Measurements from ENCODE around the gene HSD11B1L. TPM values are rescaled to one million over a fixed set of nuclear protein-coding genes. Genes with fewer than 3 reads are reported as not detected.

HSD11B1L gene
- total and polyA plus RNA-seq, 2 donors (not counting 1 experiment from before 2014, with no cell fraction given): 1.8 to 4.6 TPM

- Histone ChIP-seq H2AFZ (ENCODE audit: insufficient read depth, low read depth, low read length, poor library complexity, severe bottlenecking) (no peak overlapping the region), H4K20me1 (ENCODE audit: control insufficient read depth, insufficient read depth, low read length, poor library complexity, severe bottlenecking) (no peaks in the 10 kb centered on the region), H3K4me2 (replicated peaks; ENCODE audit: low read depth, low read length, poor library complexity, severe bottlenecking) (no peak overlapping the region), H3K36me3 (replicated peaks in 1 of 2; ENCODE audit: control extremely low read depth in 1 of 2, control insufficient read depth in 1 of 2, extremely low read depth in 1 of 2, insufficient read depth in 2 of 2, low read length in 1 of 2) (peaks cover 0 to under 1% of the 10 kb centered on the region in 2 experiments), H3K79me2 (ENCODE audit: control insufficient read depth, insufficient read depth, low read length) (peaks cover 7% of the 10 kb centered on the region), H3K4me3 (ENCODE audit: control extremely low read depth in 1 of 5, extremely low read depth in 1 of 5, insufficient read depth in 1 of 5, low read depth in 2 of 5, low read length in 4 of 5) (no peak overlapping the region), H3K27me3 (replicated peaks in 1 of 4; ENCODE audit: control extremely low read depth in 1 of 4, control insufficient read depth in 3 of 4, insufficient read depth in 4 of 4, low read length in 3 of 4) (no peaks in the 10 kb centered on the region), H3K9ac (ENCODE audit: low read length) (no peak overlapping the region), H3K27ac (ENCODE audit: low read length in 2 of 2) (no peak overlapping the region), H3K9me3 (ENCODE audit: control extremely low read depth in 1 of 3, control insufficient read depth in 2 of 3, insufficient read depth in 1 of 3, low read length in 2 of 3) (no peaks in the 10 kb centered on the region), H3K4me1 (ENCODE audit: control insufficient read depth in 2 of 2, insufficient read depth in 2 of 2, low read length in 2 of 2) (peaks cover 5 to 7% of the 10 kb centered on the region in 2 donors)
- Mint-ChIP-seq H3K27ac (no peak overlapping the region), H3K27me3 (no peaks in the 10 kb centered on the region), H3K4me3 (no peak overlapping the region), H3K4me1 (peaks cover 5% of the 10 kb centered on the region), H3K9me3 (ENCODE audit: insufficient read depth) (no peaks in the 10 kb centered on the region)
- ATAC-seq (ENCODE audit: low read depth) (no peak), DNase-seq (no peak)
- intact Hi-C loops (cut with micrococcal nuclease): no loop called here
- CTCF ChIA-PET: no interaction called here
- TF ChIP-seq CTCF (IDR thresholded peaks at IDR 0.05) (no peak), EZH2 (IDR thresholded peaks at IDR 0.05; ENCODE audit: borderline replicate concordance, insufficient read depth, low read depth, low read length, poor library complexity, severe bottlenecking) (no peak)
- 85% methylated on average over 4 of the region's 5 CpGs for WGBS (ENCODE audit: insufficient coverage)
- POLR2A ChIA-PET: no interaction called here
These were observed 6.1 kb upstream of the HSD11B1L start for GRCh38 chr19:5674714-5675113.

- no peak for TF ChIP-seq EZH2 (IDR thresholded peaks at IDR 0.05; ENCODE audit: borderline replicate concordance, insufficient read depth, low read depth, low read length, poor library complexity, severe bottlenecking)
- TF ChIP-seq CTCF (IDR thresholded peaks at IDR 0.05): no peak
- DNase-seq: no peak
- 89% methylated on average over 11 of the region's 17 CpGs for WGBS (ENCODE audit: insufficient coverage)
- H3K36me3 ChIP-seq (replicated peaks in 1 of 2; ENCODE audit: control extremely low read depth in 1 of 2, control insufficient read depth in 1 of 2, extremely low read depth in 1 of 2, insufficient read depth in 2 of 2, low read length in 1 of 2): no peaks in the 10 kb centered on the region
- H3K9me3 ChIP-seq (ENCODE audit: control extremely low read depth in 1 of 3, control insufficient read depth in 2 of 3, insufficient read depth in 1 of 3, low read length in 2 of 3): peaks cover 0 to 2% (median 0%) of the 10 kb centered on the region in 3 donors
- H3K79me2 ChIP-seq (ENCODE audit: control insufficient read depth, insufficient read depth, low read length): peaks cover 12% of the 10 kb centered on the region
- ATAC-seq (ENCODE audit: low read depth): no peak
- no peaks in the 10 kb centered on the region for H3K9me3 Mint-ChIP-seq (ENCODE audit: insufficient read depth)
- H3K27me3 Mint-ChIP-seq: no peaks in the 10 kb centered on the region
- POLR2A ChIA-PET: no interaction called here
- no peak overlapping the region for H3K9ac ChIP-seq (ENCODE audit: low read length)
- no peak overlapping the region for H2AFZ ChIP-seq (ENCODE audit: insufficient read depth, low read depth, low read length, poor library complexity, severe bottlenecking)
- H3K27ac ChIP-seq (ENCODE audit: low read length in 2 of 2): no peak overlapping the region
- H4K20me1 ChIP-seq (ENCODE audit: control insufficient read depth, insufficient read depth, low read length, poor library complexity, severe bottlenecking): no peaks in the 10 kb centered on the region
- no peak overlapping the region for H3K27ac Mint-ChIP-seq
- peaks cover 14% of the 10 kb centered on the region for H3K4me1 Mint-ChIP-seq
- intact Hi-C loops (cut with micrococcal nuclease): no loop called here
- CTCF ChIA-PET: interaction anchor here (1.3 kb wide), 1 partner anchor 11 kb away, joined by 4 read pairs; no protein-coding TSS in a partner anchor
- no peaks in the 10 kb centered on the region for H3K27me3 ChIP-seq (replicated peaks in 1 of 4; ENCODE audit: control extremely low read depth in 1 of 4, control insufficient read depth in 3 of 4, insufficient read depth in 4 of 4, low read length in 3 of 4)
- peaks cover 11 to 15% of the 10 kb centered on the region in 2 donors for H3K4me1 ChIP-seq (ENCODE audit: control insufficient read depth in 2 of 2, insufficient read depth in 2 of 2, low read length in 2 of 2)
- H3K4me3 ChIP-seq (ENCODE audit: control extremely low read depth in 1 of 5, extremely low read depth in 1 of 5, insufficient read depth in 1 of 5, low read depth in 2 of 5, low read length in 4 of 5): no peak overlapping the region
- no peak overlapping the region for H3K4me3 Mint-ChIP-seq
- no peak overlapping the region for H3K4me2 ChIP-seq (replicated peaks; ENCODE audit: low read depth, low read length, poor library complexity, severe bottlenecking)
These were observed 4.6 kb upstream of the HSD11B1L start for GRCh38 chr19:5676105-5676771.
